ENCODE results near the gene SAP25.

GRCh38 chr7:100586266-100587025 is 12.7 kb upstream of the SAP25 start, which contains the start of gene FBXO24:
- TF ChIP-seq CTCF (IDR thresholded peaks at IDR 0.05; ENCODE audit: poor library complexity) = no peak
- no peak for TF ChIP-seq EZH2 (IDR thresholded peaks at IDR 0.05; ENCODE audit: borderline replicate concordance)
- no peak for TF ChIP-seq EZH2phosphoT487 (IDR thresholded peaks at IDR 0.05; ENCODE audit: low read depth, severe bottlenecking, unreplicated experiment)
